ENCODE data around the gene NDUFA12. TPM values are rescaled to one million over a fixed set of nuclear protein-coding genes. Genes with fewer than 3 reads are reported as not detected.

NDUFA12 gene
- total and polyA plus RNA-seq, 9 of the 15 experiments (the other 6 are each of a cell fraction or from before 2014, with no cell fraction given) = 115 to 986 (median 283) TPM

- no TSS peak for BruUV-seq (replicated peaks)
Observed at GRCh38 chr12:94925729-94926128, 77.8 kb downstream of the NDUFA12 start.

More at GRCh38 chr12:94925729-94926128, 77.8 kb downstream of the NDUFA12 start:
- Histone ChIP-seq H2AFZ (ENCODE audit: low read depth, low read length) (no peak overlapping the region), H3K36me3 (ENCODE audit: control insufficient read depth, insufficient read depth, low read length) (no peaks in the 10 kb centered on the region), H3K9me1 (ENCODE audit: control insufficient read depth, insufficient read depth, low read length) (no peaks in the 10 kb centered on the region), H3K27me3 (ENCODE audit: control insufficient read depth in 2 of 2, insufficient read depth in 2 of 2, low read length in 2 of 2) (peaks cover 41 to 46% of the 10 kb centered on the region in 2 experiments), H4K20me1 (replicated peaks; ENCODE audit: control insufficient read depth, insufficient read depth, low read length) (no peaks in the 10 kb centered on the region), H3K9ac (ENCODE audit: insufficient read depth in 1 of 2, low read depth in 2 of 2, low read length in 2 of 2) (no peak overlapping the region), H3K4me3 (no peak overlapping the region), H3K79me2 (ENCODE audit: control insufficient read depth, insufficient read depth, low read length) (no peaks in the 10 kb centered on the region), H3K4me2 (ENCODE audit: insufficient read depth, low read length) (no peak overlapping the region), H3K4me1 (replicated peaks in 1 of 2; ENCODE audit: control insufficient read depth in 2 of 2, insufficient read depth in 2 of 2, low read length in 2 of 2) (no peaks in the 10 kb centered on the region), H3K27ac (ENCODE audit: extremely low read depth, low read depth, low read length) (no peak overlapping the region), H3K9me3 (replicated peaks; ENCODE audit: control insufficient read depth, insufficient read depth, low read depth, low read length) (no peaks in the 10 kb centered on the region)
- DNase-seq (ENCODE audit: extremely low read depth in 1 of 4, low spot score in 3 of 4) (no peak), FAIRE-seq (no peak), ATAC-seq (no peak)
- CTCF ChIA-PET (ENCODE audit: low intra/inter-chr PET ratio) = no interaction called here
- TF ChIP-seq ZNF324 (CRISPR knock-in tag; IDR thresholded peaks at IDR 0.05) = no peak
- TF ChIP-seq ZNF57 (CRISPR knock-in tag; IDR thresholded peaks at IDR 0.05) = no peak
- TF ChIP-seq RBM15 (IDR thresholded peaks at IDR 0.05; ENCODE audit: insufficient read depth, low read length) = no peak
- TF ChIP-seq GTF2B (IDR thresholded peaks at IDR 0.05; ENCODE audit: extremely low read depth, insufficient read length) = no peak
- no peak for TF ChIP-seq RAD51 (IDR thresholded peaks at IDR 0.05; ENCODE audit: borderline replicate concordance, low read depth)
- TF ChIP-seq ZBTB9 (CRISPR knock-in tag; IDR thresholded peaks at IDR 0.05) = no peak
- TF ChIP-seq NFXL1 (CRISPR knock-in tag; IDR thresholded peaks at IDR 0.05) = no peak
- TF ChIP-seq TSC22D4 (tag; IDR thresholded peaks at IDR 0.05) = no peak
- TF ChIP-seq CTCF (IDR thresholded peaks at IDR 0.05 in 2 of 3, conservative IDR thresholded peaks at IDR 0.05 in 1 of 3; ENCODE audit: insufficient read depth in 2 of 3, low read depth in 1 of 3, low read length in 3 of 3) = 0 out of 6 replicates have a peak, but pooled peaks of 1 of the 3 experiments have one; percentile 1
- in situ Hi-C loops (cut with MboI) (no loop called here), intact Hi-C loops (cut with micrococcal nuclease) (no loop called here)
- WGBS (ENCODE audit: insufficient coverage, low coverage, missing lambda C conversion rate) = 0% methylated on average over 4 of the region's 5 CpGs
- POLR2A ChIA-PET = interaction anchor here (0.6 kb wide), 1 partner anchor 461 kb away, joined by 3 read pairs; no protein-coding TSS in a partner anchor
